Suppressor macrophage treated with lipopolysaccharide for 1 hour (primary cell): ENCODE measurements around the gene ZNF836.
"Not testable (repeated sequence)": the region's sequence is repeated elsewhere in the genome, so short reads cannot be mapped to it uniquely, and the experiment has no call there.

Experiments used
- DNase-seq, 3 donors: peaks; one replicate each; pipeline ENCODE4 v3.0.0-alpha.2; 2020 to 2022

ZNF836 gene

DNA sequence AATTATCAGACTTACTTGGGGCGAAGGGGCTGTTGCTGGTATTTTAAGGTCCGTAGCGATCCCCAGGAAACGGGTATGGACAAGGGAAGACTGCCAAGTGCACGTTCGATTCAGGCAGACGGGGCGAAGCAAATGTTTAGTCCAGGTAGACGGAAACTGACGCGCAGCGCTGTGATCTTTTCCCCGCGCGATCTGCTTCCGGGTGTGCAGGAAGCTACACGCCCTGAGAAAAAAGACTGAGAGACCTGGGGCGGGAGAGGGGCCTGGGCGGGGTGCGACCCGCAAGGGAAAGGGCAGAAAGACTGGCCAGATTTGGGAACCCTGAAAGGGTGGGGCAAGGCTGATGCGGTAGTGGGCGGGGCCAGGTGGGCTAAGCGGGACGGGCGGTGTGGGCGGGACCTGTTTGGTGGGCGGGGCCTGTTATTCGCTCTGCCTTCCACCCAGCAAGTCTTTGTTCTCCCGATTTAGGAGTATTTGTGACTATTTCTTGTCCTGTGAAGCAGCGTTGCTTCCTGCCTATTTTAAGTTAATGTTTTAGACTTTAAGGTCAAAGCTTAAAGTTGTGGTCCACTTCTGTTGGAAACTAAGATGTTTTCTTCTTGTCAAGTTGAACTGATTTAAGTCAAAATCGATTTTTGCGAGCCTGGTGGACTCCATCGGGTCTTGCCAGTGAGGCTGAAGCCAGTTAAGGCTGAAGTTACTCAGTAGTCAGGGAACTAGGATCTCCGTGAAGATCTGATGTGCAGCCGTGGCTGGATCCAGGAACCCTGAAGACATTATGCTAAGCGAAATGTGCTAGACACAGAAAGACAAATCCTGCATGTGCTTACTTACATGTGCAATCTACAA, at the start of gene ZNF836:
ZNF836 (minus strand) TSS at position 301 of the 849 bp plus-strand sequence. CDS start 3,549 bp downstream, outside the sequence.
- DNase-seq, result peak; percentile 71 to 92 (median 83)

DNA sequence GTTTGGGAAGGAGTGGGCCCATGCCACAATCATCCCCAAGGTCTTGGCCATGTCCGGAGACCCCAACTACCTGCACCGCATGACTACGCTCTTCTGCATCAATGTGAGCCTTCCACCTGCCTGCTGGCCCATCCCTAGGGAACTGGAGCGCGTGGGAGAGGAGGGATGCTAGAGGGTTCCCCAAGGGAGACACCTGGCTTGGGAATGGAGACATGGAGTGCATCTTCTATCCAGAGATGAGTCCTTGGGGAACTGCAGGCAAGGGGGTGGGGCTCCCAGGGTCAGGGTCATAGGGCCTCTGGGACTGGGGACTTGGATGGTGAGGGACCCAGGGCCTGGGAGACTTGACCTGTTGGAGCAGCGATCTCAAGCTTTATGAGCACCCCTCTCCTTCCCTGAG, 49.6 kb upstream of the ZNF836 start:
- no peak for DNase-seq

DNA sequence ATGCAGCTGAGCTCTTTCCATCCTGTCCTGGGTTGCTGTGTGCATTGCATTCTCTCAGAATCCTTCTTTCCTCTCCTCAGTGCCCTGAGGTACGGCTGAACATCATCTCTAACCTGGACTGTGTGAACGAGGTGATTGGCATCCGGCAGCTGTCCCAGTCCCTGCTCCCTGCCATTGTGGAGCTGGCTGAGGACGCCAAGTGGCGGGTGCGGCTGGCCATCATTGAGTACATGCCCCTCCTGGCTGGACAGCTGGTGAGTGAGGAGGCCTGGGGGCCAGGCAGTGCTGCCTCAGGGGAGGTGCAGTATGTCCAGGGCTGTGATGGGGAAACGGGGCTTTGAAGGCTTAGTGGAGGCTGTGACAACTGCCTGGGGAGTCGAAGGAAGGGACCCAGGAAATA, 48.2 kb upstream of the ZNF836 start:
- DNase-seq, result no peak

GRCh38 chr19:52217576-52217975, 46.2 kb upstream of the ZNF836 start:
- no peak for DNase-seq

GRCh38 chr19:52216401-52216800, 45.0 kb upstream of the ZNF836 start:
- no peak for DNase-seq

DNA sequence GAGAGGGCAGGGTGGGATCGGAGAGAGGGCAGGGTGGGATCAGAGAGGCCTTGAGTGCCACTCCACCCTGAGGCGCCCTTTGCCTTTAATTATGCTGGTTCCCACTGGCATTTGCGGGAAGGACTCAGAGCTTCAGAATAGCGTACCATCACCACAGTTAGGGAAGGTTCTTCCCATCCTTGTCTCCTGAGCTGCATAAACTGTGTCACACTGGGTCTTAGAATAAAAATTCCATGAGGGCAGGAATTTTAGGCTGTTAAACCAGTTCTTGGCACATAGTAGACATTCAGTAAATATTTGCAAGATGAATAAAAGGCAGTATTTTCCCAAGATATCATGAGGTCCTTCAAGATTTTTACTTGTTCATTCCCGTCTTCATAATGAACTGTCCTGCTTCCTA, 42.8 kb upstream of the ZNF836 start:
- DNase-seq, result no peak

GRCh38 chr19:52212572-52213255, 41.3 kb upstream of the ZNF836 start:
- DNase-seq, result no peak

GRCh38 chr19:52211926-52212571, 40.6 kb upstream of the ZNF836 start:
- no peak for DNase-seq

GRCh38 chr19:52211203-52211602, 39.8 kb upstream of the ZNF836 start:
- no peak for DNase-seq

DNA sequence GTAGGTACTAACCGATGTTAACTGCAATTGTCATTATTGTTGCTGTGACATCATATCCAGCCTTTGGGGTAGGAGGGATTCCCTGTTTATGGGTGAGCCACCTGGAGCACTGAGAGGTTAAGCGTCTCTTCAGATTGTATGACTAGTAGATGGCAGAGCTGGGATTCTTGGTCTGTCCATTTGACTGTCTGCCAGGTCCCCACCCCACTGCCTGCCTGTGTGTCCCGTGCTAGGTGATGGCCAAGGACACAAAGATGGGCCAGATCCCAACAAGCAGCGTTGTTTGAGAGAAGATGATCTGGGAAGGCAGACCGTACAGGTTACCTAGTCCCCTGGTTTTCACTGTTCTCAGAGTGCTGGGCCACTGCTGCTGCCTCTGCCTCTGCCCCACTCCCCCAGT, 35.1 kb upstream of the ZNF836 start:
- DNase-seq, result no peak

DNA sequence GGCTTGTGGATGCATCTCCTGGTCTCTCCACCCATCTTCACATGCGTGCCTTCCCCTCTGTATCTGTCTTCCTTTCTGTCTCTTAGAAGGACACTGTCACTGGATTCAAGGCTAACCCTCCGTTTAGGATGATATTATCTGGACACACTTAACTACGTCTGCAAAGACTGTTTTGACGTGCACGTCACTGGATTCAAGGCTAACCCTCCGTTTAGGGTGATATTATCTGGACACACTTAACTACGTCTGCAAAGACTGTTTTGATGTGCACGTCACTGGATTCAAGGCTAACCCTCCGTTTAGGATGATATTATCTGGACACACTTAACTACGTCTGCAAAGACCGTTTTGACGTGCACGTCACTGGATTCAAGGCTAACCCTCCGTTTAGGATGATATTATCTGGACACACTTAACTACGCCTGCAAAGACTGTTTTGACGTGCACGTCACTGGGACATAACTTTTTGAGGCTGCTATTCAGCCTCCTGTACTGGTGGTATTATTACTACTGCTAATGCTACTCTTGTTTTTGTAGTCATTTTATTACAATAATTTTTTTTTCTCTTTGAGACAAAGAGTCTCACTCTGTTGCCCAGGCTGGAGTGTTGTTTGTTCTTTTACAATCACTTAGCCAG, 29.5 kb upstream of the ZNF836 start:
- not testable (repeated sequence) for DNase-seq

DNA sequence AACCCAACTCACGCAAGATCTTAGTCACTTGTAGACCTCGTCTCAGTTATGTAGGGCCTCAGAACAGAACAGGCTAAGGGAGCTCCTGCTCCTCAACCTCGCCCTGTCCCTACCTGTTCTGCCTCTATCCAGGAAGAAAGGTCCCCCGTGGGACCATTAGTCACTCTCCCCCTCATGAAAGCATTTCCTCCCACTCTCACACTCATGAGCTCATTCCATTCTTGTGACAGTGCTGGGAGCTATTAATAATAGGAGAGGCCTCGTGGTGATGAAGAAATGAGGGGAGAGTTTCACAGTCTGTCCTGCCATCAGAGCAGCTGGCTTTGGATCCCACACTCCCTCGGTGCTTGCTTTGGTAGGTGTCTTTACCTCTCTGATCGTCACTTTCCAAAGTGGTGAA, 28.6 kb upstream of the ZNF836 start:
- peak; percentile 31 to 64 (median 60) for DNase-seq

DNA sequence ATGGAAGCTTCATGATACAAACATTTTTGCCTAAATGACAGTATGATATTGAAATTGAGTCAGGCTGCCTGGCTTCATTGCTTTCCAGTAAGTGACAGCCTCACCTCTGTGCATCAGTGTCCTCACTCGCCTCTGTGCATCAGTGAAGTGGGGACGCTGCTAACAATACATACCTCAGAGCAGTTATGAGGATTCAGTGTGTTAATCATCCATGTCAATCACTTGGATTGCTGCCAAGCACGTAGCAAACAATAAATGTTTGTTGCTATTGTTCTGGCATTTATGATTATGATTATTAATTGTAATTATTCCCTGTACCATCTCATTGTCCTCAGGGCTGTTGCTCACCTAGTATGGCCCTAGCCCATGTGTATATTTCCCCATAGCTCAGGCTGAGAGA, 27.3 kb upstream of the ZNF836 start:
- no peak for DNase-seq

- DNase-seq, result no peak
Observed at GRCh38 chr19:52197964-52198363, 26.5 kb upstream of the ZNF836 start.

- DNase-seq, result no peak
Observed at GRCh38 chr19:52196256-52196967, 25.0 kb upstream of the ZNF836 start.

DNA sequence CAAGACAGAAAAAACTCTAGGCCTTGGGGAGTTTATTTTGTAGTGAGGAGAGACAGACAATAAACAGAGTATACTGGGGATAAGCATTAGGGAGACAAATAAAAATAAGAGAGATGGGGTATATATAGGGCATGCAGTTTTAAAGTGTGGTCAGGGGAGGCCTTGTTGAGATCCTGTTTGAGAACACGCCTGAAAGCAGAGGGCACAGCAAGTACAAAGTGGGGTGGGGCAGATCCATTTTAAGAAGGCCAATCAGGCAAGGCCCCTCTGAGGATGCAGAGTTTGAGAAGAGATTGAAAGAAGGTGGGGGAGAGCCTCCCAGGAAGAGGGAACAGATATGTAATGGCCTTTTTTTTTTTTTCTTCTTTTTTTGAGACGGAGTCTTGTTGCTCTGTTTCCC, 20.5 kb upstream of the ZNF836 start:
- DNase-seq, result no peak

DNA sequence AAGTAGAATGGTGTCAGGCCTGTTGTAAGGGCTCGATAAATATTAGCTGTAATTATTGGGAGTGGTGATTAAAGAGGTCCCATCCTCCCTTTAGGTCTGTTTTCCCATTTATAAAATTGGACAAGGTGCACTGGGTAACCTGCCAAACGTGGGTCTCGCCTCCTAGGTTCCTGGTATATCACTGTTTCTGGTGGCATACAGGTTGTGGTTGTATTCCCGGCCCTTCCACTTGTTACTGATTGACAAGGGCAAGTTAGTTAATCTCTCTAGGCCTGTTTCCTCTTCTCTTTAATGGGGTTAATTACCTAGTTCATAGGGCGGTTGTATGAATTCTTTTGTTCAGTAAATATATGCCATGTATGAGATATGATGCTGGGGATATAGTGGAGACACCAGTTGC, 20.0 kb upstream of the ZNF836 start:
- no peak for DNase-seq

DNA sequence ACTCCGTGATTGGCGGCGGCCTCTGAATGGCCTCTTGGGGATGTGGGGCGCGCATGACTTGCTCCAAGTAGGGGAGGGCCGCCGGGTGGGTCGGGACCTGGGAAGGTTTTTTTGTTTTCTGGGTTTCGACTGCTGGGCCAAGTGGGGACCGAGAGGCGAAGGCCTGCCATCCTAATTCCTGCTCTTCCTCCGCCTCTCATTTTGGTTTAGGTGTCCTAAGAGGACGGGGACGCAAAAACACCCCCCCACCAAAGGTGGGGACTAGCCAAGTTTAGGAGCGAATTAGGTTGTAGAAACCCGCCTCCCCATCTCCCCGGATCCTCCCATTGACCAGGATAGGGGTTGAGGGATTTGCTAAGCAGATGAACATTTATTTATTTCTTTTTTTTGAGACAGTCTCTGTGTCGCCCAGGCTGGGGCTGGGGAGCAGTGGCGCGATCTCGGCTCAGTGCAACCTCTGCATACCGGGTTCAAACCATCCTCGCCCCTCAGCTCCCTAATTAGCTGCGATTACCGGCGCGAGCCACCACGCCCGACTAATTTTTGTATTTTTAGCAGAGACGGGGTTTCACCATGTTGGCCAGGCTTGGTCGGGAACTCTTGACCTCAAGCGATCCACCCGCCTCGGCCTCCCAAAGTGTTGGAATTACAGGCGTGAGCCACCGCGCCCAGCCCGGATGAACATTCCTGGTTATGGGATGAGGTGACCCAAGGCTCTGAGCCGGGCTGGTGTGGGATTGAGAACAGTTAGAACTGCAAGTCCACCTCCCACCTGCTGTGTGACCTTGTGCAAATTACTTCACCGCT, 19.3 kb upstream of the ZNF836 start:
- no peak for DNase-seq

GRCh38 chr19:52189735-52190486, 18.5 kb upstream of the ZNF836 start, which contains the start of gene PPP2R1A:
Gene PPP2R1A (plus strand): TSS chr19:52190052. CDS start chr19:52190097, 45 bp downstream.
- DNase-seq, result peak; percentile 100

GRCh38 chr19:52188822-52189734, 17.7 kb upstream of the ZNF836 start:
- DNase-seq, result no peak
